IMR-90 (cell line): ENCODE measurements around the gene ABL2.

Source experiments
- BHLHE40 ChIP-seq: fragments of 150-350 bp; IDR thresholded peaks from 2 replicates; pipeline ENCODE4 v1.6.1; 2016; ENCODE audit warnings: mild to moderate bottlenecking, low read depth, low read length
- CEBPB ChIP-seq: IDR thresholded peaks from 2 replicates; pipeline ENCODE4 v1.6.1; 2012; ENCODE audit warnings: low read depth, low read length, improper control_type of control experiment
- CHD1 ChIP-seq: IDR thresholded peaks from 2 replicates; pipeline ENCODE4 v1.6.1; 2012; ENCODE audit warnings: low read depth, low read length, improper control_type of control experiment
- CTCF ChIP-seq: conservative IDR thresholded peaks from 2 replicates; pipeline ENCODE4 v1.5.1; 2012; ENCODE audit warnings: mild to moderate bottlenecking, low read depth, low read length, improper control_type of control experiment
- FOS ChIP-seq: fragments of 150-350 bp; IDR thresholded peaks from 2 replicates; pipeline ENCODE4 v1.6.1; 2016; ENCODE audit warnings: low read depth, low read length
- MAFK ChIP-seq: IDR thresholded peaks from 2 replicates; pipeline ENCODE4 v1.6.1; 2012; ENCODE audit warnings: low read depth, low read length, improper control_type of control experiment
- NFE2L2 ChIP-seq: fragments of 150-350 bp; IDR thresholded peaks from 2 replicates; pipeline ENCODE4 v1.6.1; 2016; ENCODE audit warnings: low read depth, mild to moderate bottlenecking, low read length
- POLR2A ChIP-seq: IDR thresholded peaks from 2 replicates; pipeline ENCODE4 v1.6.1; 2012; ENCODE audit warnings: mild to moderate bottlenecking, low read depth, low read length
- RAD21 ChIP-seq: IDR thresholded peaks from 2 replicates; pipeline ENCODE4 v1.6.1; 2012; ENCODE audit warnings: low read length, improper control_type of control experiment
- RFX5 ChIP-seq: IDR thresholded peaks from 2 replicates; pipeline ENCODE4 v1.8.0; 2012; ENCODE audit warnings: low read depth, mild to moderate bottlenecking, low read length, moderate library complexity
- SMC3 ChIP-seq: fragments of 150-350 bp; IDR thresholded peaks from 2 replicates; pipeline ENCODE4 v1.6.1; 2016; ENCODE audit warnings: low read depth, mild to moderate bottlenecking, antibody characterized with exemption, low read length, moderate library complexity
- USF2 ChIP-seq: fragments of 150-350 bp; IDR thresholded peaks from 2 replicates; pipeline ENCODE4 v1.6.1; 2017; ENCODE audit warnings: mild to moderate bottlenecking, antibody characterized with exemption, low read length, low read depth
- TF ChIP-seq, protein P1 (sequence below): fragments of 150-350 bp; IDR thresholded peaks from 2 replicates; pipeline ENCODE4 v1.6.1; 2016; ENCODE audit warnings: low read depth, mild to moderate bottlenecking, low read length, moderate library complexity, borderline replicate concordance

DNA sequence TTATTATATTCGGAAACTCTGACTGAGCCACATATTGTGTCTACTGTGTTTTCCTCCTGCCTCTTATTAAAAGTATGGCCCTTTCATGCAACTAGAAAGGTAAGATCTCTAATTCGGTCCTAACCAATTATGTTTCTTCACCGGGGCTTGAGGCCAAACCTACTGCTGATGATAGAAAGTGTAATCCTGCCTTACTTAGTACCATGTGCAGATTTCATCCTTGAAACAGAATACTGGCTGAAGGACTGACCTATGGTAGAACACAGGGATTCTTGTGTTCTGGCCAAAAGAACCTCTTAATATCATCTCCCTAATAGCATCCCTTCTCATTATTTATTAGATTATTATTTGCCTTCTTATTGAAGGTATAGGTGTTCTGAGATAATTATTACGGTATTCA lies 75.0 kb downstream of the ABL2 start:
- no peak for TF ChIP-seq CHD1
- TF ChIP-seq POLR2A: no peak
- TF ChIP-seq FOS: no peak
- TF ChIP-seq CTCF: no peak
- TF ChIP-seq, protein P1, sequence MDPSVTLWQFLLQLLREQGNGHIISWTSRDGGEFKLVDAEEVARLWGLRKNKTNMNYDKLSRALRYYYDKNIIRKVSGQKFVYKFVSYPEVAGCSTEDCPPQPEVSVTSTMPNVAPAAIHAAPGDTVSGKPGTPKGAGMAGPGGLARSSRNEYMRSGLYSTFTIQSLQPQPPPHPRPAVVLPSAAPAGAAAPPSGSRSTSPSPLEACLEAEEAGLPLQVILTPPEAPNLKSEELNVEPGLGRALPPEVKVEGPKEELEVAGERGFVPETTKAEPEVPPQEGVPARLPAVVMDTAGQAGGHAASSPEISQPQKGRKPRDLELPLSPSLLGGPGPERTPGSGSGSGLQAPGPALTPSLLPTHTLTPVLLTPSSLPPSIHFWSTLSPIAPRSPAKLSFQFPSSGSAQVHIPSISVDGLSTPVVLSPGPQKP: no peak
- no peak for TF ChIP-seq MAFK
- no peak for TF ChIP-seq CEBPB
- TF ChIP-seq RAD21: no peak
- TF ChIP-seq RFX5: no peak
- no peak for TF ChIP-seq NFE2L2
- no peak for TF ChIP-seq BHLHE40
- no peak for TF ChIP-seq USF2
- no peak for TF ChIP-seq SMC3
